Activated CD4-positive, alpha-beta T cell treated with anti-CD3 and anti-CD28 coated beads, Interleukin-10, Interleukin-2, amounts not matched to agents 100 ng/mL and 50 ng/mL, durations not matched to agents 16 hours and 8 hours (primary cell): ENCODE measurements around the gene HCCS.
A peak's percentile ranks its signal among the peaks of the same experiment; 100 is the strongest.
"Not testable (repeated sequence)": the region's sequence is repeated elsewhere in the genome, so short reads cannot be mapped to it uniquely, and the experiment has no call there.

Experiments
- DNase-seq: peaks from one replicate; pipeline ENCODE4 v3.0.0-alpha.2; 2020

HCCS gene

GRCh38 chrX:11111037-11111851, at the start of gene HCCS:
Gene HCCS, plus strand, starts transcription at chrX:11111332. Its CDS starts 729 bp downstream, at chrX:11112061.
- peak; percentile 87 for DNase-seq

DNA sequence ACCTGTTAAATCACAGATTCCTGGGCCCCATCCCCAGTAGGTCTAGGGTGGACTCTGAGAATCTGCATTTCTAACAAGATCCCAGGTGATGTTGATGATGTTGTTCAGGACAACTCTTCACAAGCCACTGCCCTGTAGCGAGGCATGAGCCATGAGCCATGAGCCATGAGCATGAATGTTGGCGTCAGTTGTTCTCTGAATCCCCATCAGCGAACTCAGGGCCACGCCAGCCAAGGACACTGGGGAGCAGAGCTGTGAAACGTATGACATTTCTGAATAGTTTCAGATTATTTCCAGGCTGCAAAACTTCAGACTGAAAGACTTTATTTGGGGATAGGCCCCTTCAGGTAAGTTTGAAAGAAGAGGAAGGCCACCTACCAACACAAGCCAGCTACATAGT, 46.9 kb upstream of the HCCS start:
- DNase-seq: no peak

DNA sequence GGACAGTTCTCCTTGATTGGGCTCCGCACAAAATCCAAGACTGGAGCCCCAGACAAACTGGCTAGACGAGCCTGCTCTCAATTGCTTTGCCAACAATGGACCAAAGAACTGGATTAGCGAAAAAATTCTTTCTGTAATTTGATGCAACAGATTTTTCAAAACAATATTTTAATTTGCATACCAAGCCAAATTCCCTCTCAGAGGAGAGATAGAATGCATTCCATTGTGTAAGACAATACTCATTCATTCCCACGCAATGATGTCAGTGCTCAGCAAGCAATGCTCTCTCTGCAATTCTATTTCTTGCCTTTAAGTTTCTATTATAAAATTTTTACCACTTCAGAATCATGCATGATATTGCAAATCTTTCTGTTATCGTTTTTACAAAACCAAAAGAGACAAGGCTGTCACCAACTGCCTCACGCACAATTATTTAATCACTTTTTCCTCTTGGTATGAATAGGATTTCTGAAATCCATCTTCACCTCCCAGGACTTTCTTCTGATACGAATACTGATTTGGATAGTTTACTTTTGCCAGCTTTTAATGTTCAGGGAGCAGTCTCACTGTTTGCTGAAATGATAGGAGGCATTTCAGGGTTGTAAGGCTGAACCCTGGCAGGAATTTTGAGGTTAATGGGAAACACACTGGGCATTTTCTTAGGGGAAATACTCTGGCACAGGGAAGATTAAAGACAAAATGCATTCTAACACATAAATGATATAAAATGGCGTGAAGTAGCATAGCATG, 46.1 kb upstream of the HCCS start:
- DNase-seq: no peak

DNA sequence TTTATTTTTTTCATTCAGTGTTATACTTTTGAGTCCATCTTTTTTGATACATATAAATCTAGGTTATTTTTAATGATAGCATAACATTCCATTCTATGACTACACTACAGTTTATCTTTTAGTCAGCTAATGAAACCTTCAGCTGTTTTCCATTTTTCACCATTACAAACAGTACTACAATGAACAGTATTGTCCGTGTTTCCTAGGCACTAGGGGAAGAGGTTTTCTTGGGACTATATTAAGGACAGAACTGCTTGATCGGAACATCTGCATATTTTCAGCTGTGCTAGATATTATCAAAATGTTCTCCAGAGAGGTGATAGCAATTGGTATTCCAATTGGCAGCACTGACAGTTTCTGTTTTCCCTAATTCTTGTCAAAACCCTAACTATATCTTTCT, 44.3 kb upstream of the HCCS start:
- no peak for DNase-seq

- DNase-seq: no peak
Measured at GRCh38 chrX:11073381-11073780, 37.8 kb upstream of the HCCS start.

DNA sequence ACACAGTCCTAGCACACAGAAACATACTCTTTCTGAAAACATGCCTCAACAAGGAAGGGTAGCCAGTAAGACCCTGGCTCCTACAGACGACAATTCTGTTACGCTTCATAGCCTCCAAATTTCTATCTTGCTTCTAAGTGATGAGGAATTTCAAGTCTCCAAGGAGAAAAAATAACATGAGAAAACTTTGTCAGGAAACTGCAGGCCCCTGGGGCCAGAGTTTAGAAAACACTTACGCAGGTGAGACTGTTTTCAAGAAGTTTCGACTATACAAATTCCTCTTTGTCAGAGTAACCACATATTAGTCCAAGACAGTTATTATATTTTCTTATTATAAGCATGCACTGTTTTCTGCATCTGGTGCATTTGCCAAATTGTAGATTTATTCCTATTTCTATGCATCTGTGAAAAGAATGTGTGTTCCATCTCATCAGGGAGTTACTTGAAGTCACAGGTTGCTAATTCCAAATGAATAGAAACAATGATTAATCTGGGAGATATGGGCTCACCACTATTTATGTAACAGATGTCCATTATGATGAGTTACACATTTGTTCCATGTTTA, 30.3 kb upstream of the HCCS start:
- no peak for DNase-seq

- DNase-seq: no peak
Measured at GRCh38 chrX:11081511-11081910, 29.6 kb upstream of the HCCS start.

- DNase-seq: no peak
Measured at GRCh38 chrX:11085305-11085704, 25.8 kb upstream of the HCCS start.

DNA sequence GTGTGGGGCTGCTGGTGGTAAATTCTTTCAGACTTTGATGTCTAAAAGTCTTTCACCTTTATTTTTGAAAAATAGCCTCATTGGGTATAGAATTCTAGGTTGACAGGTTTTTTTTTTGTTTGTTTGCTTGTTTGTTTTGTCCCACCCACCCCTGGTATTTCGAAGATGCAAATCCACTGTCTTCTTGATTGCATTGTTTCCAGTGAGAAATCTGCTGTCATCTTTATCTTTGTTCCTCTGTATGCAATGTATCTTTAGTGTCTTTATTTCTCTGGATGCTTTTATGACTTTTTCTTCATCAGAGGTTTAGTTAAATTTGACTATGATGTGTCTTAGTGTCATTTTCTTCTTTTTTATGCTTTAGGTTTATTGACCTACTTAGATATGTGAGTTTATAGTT, 21.3 kb upstream of the HCCS start:
- DNase-seq: no peak

GRCh38 chrX:11097933-11098332, 13.2 kb upstream of the HCCS start:
- DNase-seq: no peak

DNA sequence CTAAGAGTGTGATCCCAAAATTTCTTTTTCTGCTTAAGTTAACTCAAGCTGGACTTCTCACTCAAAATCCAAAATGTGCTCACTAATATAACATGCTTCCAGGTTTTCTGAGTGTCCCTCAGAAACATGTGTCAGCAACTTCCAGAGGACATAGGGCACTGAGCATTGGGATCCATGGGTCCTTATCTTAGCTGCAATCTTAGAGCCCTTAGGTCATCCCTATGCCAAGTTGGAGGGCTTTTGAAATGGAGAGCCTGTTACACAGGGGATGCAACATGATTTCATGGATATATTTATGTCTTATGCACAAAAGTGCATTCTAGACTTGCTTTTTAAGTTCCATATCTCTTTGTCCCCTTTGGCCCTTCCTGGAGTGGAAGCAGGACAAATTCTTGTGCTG, 11.7 kb upstream of the HCCS start:
- DNase-seq: no peak

- DNase-seq: peak; percentile 7
Measured at GRCh38 chrX:11100281-11101035, 10.7 kb upstream of the HCCS start.

- DNase-seq: peak; percentile 59
Measured at GRCh38 chrX:11103006-11103405, 8.1 kb upstream of the HCCS start.

- DNase-seq: peak; percentile 40
Measured at GRCh38 chrX:11103751-11104150, 7.4 kb upstream of the HCCS start.

DNA sequence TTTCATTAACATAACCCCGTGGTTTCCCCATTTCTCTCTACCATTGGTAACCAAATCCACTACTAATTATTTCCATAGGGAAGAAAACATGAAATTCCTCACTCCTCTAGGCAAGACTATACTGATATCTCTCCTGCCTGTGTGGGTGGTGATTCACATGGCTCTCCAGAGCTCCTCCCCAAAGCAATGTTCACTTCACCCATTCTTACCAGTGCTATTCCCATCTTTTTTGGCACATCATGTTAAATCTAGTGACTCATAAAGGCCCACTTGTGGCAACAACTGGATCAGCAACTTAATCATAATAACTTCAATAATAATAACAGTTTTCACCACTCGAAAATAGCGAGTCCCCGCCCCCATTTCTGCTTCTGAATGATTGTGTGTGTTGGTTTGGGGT, 6.1 kb upstream of the HCCS start:
- DNase-seq: no peak

DNA sequence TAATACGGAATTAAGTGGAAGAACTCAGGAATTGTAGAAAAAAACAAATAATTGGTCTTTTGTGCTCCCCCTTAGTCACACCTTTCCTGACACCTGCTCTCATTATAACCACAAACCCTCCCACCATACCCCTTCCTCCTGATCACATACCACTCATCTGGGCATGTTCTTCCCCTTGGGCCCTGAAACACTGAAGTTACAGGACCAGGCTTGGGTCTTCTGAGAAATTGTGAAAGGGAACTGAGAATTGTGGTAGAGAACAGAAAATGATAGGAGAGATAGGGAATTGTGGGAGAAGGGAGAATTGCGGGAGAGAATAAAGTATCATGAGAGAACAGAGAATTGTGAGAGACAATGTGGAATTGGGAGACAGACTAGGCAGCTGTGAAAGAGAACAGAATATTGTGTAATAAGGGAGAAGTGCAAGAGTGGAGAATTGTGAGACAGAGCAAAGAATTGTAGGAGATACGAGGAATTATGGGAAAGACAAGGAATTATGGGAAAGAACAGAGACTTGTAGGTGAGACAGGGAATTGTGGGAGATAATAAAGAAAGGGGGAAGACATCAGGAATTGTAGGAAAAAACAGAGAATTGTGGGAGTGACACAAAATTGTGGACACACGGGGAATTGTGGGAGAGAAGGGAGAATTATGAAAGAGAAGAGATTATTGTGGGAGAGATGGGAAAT, 2.7 kb upstream of the HCCS start:
- DNase-seq: no peak

GRCh38 chrX:11109968-11110367, 1.2 kb upstream of the HCCS start:
- no peak for DNase-seq

- no peak for DNase-seq
Measured at GRCh38 chrX:11111947-11112346, 815 bp downstream of the HCCS start.

- no peak for DNase-seq
Measured at GRCh38 chrX:11113731-11114130, 2.6 kb downstream of the HCCS start.

DNA sequence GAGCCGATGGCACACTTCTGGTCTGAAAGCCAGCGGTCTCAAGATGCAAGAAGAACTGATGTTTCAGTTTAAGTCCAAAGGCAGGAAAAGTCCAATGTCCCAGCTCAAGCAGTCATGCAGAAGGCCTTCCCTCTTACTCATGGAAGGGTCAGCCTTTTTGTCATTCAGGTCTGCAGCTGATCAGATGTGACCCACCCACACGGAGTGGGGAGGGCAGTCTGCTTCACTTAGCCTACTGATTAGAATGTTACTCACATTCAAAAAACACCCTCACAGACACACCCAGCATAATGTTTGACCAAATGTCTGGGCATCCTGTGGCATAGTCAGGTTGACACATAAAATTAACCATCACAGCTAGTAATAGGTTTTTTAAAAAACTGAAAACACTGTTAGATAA, 6.6 kb downstream of the HCCS start:
- no peak for DNase-seq

- DNase-seq: no peak
Measured at GRCh38 chrX:11119313-11119943, 8.3 kb downstream of the HCCS start.

- not testable (repeated sequence) for DNase-seq
Measured at GRCh38 chrX:11123087-11123486, 12.0 kb downstream of the HCCS start.
